ENCODE results near the gene CCDC187.

The CCDC187 gene

GRCh38 chr9:136265561-136266355 is 38.1 kb downstream of the CCDC187 start:
- no peak for DNase-seq

DNA sequence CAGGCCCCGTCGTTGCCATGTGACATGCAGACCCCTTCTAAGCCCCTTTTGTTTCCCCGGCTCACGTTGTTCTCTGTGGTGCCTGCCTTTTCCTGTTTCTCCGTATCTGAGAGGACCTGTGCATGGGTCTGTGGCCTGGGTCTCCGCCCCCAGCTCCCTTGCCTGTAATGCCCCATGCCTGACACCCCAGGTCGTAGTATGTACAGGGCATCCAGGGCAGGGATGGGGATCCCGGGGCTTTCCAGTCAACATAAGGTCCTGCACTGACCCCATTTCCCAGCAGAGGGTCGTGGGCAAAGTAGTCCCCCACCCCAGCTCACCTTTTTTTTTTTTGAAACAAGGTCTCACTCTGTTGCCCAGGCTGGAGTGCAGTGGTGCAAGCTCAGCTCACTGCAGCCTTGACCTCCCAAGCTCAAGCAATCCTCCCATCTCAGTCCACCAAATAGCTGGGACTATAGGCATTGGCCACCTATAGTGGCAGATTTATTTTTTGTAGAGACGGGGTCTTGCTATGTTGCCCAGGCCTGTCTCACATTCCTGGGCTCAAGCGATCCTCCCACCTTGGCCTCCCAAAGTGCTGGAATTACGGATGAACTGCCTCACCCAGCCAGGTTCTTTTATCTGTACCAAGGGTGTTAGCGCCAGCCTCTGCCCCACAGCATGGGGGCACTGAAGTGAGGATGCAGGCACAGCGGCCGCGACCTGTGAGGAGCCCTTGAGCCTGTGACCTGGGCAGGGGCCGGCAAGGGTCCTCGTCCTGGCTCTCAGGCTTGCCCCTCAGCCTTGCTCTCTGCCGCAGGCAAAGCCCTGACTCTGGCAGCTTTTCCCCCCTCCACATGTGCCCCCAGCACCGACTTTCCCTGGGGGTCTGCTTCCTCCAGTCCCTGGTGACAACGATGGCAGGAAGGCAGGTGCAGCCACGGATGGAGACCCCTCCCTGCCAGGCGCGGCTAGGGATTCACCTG is 39.2 kb downstream of the CCDC187 start:
- DNase-seq: no peak

- DNase-seq: no peak
These were observed 39.9 kb downstream of the CCDC187 start for GRCh38 chr9:136264031-136264430.

DNA sequence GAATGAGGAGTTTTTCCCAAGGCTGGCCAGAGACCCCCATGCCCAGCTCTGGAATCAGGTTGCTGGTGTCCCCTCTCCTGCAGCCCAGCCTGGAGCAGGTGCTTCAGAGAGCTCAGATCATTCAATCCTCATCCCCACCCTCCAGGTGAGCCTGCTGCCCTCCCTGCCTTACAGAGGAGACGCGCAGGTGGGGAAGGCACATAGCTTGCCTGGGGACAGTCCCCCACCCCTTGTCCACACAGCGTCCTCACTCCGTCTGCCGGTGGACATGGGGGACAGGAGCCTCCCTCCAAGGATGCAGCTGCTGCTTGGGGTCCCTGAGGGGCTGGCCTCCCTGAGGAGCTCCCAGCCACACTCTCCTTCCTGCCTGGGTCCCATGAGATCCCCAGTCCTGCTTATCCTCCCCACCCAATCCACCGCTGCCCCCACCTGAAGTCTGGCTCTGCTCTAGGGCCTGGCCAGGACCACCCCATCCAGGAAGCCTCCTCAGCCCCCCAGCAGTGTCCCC is 41.2 kb downstream of the CCDC187 start:
- DNase-seq: no peak

DNA sequence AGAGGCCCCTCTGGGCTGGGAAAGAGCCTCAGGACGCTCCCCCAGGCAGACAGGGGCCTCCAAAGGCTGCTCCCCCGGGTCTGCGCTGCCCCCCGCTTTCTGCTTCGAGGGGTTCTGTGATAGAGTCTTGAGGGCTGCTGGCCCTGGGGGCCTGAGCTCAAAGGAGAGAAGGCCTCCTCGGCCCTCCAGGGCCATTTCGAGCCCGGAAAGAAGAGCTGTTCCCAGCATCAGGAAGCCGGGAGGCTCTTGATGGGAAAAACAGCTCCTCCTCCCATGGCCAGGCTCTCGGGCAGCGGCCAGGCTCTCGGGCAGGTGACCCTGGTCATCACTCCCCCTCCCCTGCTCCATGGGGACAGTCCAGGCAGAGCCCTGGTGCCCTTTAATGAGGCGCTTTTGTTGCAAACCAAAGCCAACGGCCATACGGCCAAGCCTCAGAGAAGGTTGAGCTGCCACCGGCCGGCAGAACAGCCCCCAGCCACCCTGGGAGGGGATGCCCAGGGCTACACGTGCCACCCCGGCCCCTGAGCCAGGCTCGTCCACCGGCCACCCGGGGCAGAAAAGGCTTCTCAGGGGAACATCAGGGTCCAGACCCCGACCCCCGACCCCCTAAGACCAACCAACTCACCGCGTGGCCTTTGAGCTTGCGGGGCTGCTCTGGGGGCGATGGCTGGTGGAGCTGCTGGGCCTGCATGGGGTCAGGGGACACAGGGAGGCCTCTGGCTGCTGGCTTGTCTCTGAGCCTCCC is 42.0 kb downstream of the CCDC187 start:
- no peak for DNase-seq

DNA sequence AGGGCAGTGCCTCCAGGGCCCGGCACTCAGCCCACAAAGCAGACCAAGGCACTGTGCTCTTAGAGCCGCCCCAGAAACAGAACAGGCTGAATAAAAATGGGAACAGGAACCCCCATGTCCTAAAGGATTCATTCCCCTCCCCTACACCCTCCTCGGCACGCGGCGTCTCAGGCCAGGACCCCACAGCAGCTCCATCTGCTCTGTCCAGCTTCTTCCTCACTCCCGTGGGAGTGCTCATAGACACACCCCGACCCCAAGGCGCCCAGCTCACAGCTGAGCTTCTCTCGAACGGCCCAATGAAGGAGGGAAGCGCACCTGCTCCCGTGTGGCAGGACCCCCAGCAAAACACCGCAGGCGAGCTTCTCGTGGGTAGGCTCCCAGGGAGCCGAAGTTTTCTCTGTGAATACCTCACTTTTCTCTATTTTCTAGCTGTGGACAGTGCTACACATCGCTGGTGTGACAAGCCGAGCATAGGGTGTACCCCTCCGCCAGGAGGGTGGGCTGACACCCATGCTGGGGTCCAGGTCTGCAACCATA is 42.9 kb downstream of the CCDC187 start:
- DNase-seq: no peak

GRCh38 chr9:136260521-136260920 is 43.4 kb downstream of the CCDC187 start:
- DNase-seq: no peak

DNA sequence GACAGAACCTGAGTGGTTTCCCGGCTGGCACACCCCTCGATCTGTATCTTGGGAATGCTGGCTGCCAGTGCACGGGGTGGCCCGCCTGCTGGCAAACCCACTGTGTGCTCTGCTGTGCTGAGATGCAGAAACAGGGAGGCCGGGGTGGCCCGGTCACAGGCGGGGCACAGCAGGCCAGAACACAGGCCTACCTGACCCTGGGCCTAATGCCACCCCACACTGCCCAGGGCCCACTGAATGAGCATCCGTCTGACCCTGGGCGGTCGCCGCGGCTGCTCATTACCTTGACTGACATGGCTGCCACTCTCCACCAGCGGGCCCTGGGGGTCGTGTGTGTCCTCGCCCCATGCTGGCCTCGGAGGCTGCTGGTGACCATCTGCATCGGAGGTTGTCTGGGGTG is 44.1 kb downstream of the CCDC187 start:
- no peak for DNase-seq

- no peak for DNase-seq
These were observed 44.4 kb downstream of the CCDC187 start for GRCh38 chr9:136259517-136259813.

DNA sequence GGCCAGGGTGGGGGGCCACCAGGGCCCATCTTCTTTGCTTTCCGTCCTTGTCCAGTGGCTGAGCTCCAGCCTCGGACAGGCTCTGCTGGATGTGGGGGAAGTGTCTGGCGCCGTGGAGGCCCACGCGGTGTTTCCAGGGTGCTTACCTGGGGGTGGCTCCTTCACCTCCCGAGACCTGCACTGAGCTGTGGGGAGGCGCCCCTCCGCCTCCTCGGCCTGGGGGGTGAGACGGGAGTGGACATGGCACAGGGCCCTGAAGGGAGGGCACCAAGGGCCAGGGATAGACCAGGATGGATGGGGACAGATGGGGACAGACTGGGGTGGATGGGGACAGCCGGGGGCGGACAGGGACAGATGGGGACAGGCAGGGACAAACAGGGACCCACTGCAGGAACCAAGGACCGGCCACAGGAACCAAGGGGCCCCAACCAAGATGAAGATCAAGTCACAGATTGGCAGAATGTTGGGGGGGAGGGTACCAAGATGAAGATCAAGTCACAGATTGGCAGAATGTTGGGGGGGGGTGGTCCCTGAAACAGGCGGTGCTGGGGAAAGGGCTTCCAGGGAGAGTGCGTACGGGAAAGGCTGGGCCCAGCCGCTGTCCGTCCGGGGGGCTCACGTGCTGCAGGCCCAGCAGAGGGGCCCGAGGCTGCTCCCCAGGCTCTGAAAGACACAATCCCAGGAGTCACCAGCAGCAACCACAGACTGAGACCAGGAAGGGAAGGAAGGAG is 44.9 kb downstream of the CCDC187 start:
- DNase-seq: no peak

GRCh38 chr9:136258299-136258625 is 45.6 kb downstream of the CCDC187 start:
- DNase-seq: no peak

GRCh38 chr9:136257381-136258298 is 46.3 kb downstream of the CCDC187 start:
- no peak for DNase-seq

GRCh38 chr9:136255896-136256890 is 47.7 kb downstream of the CCDC187 start:
- DNase-seq: no peak

DNA sequence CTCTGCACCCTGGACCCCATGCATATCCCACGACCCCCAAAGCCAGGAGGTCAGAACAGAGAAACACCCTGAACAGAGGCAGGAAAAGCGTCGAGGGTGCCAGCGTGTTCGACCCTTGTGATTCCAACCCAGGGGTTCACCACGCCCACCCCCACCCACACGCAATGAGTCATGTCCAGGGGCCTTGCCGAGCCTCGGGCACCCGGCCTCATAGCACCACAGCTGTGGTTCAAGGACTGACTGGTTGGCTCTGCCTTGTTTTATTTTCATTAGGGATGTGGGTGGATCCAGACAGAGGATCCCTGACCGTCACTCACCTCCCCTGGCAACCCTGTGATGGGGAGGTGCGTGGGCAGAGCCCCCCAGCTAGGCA is 48.7 kb downstream of the CCDC187 start:
- DNase-seq: no peak

DNA sequence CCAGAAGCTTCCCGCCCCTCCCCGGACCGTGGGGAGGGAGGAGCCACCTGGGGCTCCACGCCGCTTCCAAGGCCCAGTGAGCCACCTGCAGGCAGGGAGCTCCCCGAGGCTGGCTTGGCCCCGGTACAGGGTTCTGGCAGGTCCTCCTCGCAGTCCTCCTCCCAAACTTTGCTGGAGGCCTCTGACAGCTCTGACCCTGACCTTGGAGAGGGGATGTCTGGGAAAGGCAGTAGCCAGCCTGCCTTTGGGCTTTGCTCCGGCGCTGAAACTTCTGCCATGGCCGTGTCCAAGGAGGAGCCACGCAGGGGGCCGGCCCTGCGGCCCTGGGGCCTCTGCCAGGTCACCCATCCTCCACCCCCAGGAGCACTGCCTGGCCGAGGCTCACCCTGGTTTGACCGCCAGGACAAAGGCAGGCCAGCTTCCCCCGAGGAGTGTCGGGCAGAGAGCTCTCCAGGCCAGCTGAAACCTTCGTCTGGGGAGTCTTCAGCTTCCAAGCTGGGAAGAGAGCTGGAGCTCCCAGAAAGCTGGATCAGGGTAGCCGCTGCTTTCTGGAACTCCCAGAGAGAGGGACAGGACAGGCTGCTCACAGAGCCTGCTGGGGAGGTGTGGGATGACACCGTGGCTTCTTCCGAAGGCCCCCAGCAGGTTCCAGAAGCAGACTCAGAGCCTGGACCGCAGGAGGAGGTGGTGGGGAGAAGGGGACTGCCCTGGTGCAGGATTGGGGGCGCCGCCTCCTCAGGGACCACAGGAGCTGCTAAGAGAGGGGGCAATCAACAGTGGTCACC is 49.3 kb downstream of the CCDC187 start:
- no peak for DNase-seq

DNA sequence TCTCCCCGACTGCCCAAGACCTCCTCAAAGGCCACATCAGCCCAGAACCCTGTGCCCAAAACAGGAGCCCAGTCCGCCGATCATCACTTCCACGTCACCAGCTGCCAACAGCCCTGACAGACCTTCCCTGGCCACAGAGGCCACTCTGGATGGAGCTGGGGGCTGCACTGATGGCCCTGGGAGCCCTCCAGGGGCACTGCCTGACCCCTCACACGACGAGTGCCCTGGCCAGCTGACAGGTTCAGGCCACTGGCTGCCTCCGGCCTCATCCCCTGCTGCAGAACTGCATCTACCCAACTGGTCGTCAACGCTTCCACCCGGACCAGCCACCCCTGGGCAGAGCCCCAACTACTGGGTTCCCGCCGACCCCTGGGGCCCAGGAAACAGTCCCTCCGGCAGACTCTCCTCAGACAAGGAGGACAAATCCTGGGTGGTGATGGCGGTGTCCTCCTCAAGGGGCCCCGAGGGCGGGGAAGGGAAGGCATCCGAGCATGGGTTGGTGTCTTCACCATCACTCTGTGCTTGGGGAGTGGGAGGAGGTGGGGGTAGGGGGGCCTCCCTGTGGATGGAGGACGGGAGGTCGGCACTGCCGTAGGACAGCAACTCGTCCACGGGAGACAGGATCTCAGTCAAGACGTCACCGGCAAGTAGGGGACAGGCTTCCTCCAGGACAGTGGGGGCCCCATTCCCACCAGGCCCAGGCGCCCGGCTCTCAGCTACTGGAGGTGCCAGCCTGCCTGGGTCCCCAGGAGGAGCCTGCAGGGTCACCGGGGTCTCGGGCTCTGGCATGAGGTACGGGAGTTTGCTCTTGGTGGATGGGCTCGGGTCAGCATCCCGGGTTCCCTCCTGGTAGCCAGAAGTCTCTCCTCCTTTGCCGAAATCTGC is 50.4 kb downstream of the CCDC187 start:
- no peak for DNase-seq

DNA sequence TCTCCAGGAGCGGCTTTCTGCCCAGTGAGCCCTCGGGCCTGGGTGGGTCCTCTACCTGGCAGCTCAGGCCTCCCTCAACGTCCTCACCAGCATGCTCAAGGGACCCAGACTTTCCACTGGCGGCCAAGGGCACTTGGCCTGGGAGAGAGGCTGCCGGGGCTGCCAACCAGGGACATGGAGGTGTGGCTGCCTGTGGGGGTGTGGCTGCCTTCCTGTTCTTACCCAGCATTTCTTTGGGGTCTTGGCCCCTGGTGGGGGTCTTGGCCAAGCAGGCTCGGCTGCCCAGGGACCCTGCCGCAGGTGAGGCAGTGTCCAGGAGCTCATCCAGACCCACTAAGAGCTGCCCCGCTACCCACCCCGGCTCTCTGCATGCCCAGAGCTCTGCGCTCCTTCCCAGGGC is 51.0 kb downstream of the CCDC187 start:
- DNase-seq: no peak

GRCh38 chr9:136252281-136252680 is 51.6 kb downstream of the CCDC187 start:
- DNase-seq: no peak
